HuH-7 (cell line): ENCODE data around the gene HMGCS1.
"Not testable (repeated sequence)": the region's sequence is repeated elsewhere in the genome, so short reads cannot be mapped to it uniquely, and the experiment has no call there.

Experiments
- DNase-seq: peaks from one replicate; pipeline ENCODE4 v3.0.0; 2011; ENCODE audit warnings: low spot score

The HMGCS1 gene

DNA sequence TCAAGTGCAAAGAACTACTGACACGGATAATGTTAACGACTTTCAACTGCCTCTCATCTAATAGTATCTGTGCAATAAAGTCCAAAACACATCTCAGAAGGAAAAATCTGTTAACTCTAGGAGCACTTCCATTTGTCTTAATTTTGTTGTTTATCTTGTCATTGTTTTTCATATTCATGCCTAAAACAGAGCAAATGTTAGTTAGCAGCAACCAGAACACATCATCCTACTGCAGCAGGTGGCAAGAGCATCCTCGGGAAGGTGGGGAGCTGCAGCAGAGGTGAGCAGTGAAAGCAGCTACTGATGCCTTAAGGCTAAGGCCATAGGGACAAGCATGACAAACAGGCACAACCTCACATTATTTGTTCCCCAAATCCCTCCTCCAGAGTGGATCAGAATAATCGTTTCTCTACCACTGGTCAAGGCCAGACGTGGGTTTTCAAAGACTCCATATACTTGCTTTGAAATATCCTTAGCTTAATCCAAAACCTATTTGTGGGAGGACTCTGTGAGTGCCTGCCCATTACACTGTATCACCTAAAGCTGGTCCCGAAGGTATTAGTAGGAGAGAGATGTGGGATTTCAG lies 1.0 kb downstream of the HMGCS1 start:
- DNase-seq: no peak

GRCh38 chr5:43309637-43310036 lies 3.6 kb downstream of the HMGCS1 start:
- DNase-seq: no peak

GRCh38 chr5:43309122-43309521 lies 4.1 kb downstream of the HMGCS1 start:
- DNase-seq: no peak

DNA sequence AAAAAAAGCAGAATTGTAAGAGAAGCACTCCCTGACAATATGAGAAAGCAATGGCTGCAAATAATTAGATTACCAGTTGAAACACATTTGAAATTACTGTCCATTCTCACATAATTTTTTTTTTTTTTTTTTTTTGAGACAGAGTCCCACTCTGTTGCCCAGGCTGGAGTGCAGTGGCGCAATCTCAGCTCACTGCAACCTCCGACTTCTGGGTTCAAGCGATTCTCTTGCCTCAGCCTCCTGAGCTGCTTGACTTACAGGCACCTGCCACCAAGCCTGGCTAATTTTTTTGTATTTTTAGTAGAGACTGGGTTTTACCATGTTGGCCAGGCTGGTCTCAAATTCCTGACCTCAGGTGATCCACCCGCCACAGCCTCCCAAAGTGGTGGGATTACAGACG lies 6.3 kb downstream of the HMGCS1 start:
- DNase-seq: not testable (repeated sequence)

- no peak for DNase-seq
Measured at GRCh38 chr5:43305948-43306565, 7.2 kb downstream of the HMGCS1 start.

GRCh38 chr5:43304525-43304924 lies 8.7 kb downstream of the HMGCS1 start:
- no peak for DNase-seq

DNA sequence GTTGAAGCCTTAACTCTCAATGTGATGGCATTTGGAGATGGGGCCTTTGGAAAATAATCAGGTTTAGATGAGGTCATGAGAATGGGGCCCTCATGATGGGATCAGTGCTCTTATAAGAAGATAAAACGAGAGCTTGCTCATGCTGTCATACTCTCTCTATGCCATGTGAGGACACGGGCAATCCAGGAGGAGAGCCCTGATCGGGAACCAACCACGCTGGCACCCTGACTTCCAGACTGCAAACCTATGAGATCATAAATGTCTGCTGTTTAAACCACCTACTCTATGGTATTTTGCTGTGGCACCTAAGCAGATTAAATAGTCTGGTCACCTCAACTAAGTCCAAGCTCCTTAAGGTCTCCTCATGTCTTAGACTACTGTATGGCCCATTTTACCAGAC lies 10.0 kb downstream of the HMGCS1 start:
- no peak for DNase-seq

- DNase-seq: no peak
Measured at GRCh38 chr5:43302481-43302880, 10.7 kb downstream of the HMGCS1 start.

GRCh38 chr5:43301653-43302091 lies 11.5 kb downstream of the HMGCS1 start:
- no peak for DNase-seq

GRCh38 chr5:43300112-43300511 lies 13.1 kb downstream of the HMGCS1 start:
- DNase-seq: no peak

DNA sequence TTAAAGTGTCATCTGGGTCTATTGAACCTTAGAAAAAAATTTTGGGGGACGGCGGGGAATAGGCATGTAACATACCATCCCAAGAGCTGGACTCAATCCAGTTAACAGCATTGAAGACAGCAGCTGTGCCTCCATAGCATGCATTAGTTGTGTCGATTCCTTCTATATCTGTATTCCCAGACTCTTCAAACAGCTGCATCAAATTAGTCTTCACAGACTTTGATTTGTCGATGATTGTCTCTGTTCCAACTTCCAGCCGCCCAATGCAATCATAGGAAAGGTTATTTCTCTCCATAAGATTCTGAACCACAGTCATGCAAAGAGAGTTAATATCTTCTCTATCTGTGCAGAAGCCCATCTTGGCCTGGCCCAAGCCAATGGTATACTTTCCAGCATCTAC lies 14.8 kb downstream of the HMGCS1 start:
- DNase-seq: no peak

DNA sequence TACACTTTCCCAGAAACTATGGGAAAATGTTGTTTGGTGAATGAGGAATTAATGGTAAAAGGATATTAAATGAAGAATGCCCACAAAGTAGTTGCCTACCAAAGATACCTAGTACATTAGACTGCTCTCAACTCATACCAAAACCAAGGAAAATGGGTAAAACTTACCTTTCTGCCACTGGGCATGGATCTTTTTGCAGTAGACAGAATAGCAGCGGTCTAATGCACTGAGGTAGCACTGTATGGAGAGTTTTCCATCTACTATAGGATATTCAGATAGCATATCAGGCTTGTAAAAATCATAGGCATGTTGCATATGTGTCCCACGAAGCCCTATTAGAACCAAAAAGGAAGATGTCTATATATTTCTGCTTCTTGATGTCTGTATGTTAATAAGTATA lies 16.4 kb downstream of the HMGCS1 start:
- no peak for DNase-seq

- no peak for DNase-seq
Measured at GRCh38 chr5:43295202-43295601, 18.0 kb downstream of the HMGCS1 start.

GRCh38 chr5:43294226-43294625 lies 19.0 kb downstream of the HMGCS1 start:
- DNase-seq: no peak

DNA sequence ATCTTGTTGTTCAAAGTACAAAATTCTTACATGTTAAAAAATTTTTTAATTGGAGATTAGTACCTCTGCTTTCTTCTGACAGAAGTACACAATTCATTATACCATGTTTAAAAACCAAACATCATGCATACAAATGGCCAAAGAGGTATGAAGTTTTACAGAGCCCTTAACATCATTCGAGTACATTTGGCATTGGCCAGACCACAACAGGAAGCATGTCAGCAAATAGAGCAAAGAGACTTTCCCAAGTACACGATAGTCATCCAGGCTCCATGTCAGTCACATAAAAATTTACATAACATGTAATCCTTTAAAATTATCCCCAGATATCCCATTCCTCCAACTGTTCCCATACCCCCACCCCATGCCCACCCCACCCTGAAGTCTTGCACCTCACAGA lies 22.5 kb downstream of the HMGCS1 start:
- no peak for DNase-seq

DNA sequence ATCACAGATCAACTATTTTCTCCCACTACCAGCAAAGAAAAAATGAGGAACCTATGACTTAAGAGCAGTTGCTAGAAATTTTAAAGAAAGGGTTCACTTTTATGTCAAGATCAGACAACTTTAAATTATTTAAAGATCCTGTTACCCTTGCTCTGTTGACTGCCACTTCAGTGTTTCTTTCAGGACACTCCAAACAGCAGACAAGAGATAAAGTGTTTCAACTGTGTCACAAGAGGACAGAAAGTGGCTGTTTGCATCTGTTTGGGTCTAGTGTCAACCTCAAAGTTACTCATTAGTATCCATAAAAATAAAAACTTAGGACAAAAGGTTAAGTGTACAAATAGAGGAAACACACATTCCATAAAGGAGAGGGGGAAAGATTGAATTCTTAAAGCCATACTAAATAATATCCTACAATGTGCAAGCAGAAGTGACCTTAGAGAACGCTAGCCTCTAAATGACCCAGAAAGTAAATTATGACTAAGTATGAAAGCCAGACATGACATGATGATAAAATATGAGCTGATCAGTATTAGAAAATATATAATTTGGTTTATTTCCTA lies 24.9 kb downstream of the HMGCS1 start:
- no peak for DNase-seq

GRCh38 chr5:43287493-43287892 lies 25.7 kb downstream of the HMGCS1 start:
- DNase-seq: no peak

DNA sequence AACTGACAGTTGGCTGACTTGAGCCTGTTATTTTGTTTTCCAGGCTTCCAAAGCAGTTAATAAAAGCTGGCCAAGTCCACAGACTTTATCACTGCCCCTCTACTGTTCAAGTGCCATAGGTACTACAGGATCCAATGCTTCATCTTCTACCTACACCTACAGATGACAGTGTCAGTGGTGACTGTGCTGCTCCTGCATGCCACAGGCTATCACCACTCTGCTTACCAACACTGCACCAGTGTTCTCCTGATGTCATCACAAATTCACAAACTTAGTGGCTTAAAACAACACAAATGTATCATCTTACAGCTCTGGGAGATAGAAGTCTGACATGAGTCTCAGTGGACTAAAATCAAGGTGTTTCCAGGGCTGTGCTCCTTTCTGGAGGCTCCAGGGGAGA lies 26.6 kb downstream of the HMGCS1 start:
- no peak for DNase-seq

GRCh38 chr5:43281840-43282658 lies 31.2 kb downstream of the HMGCS1 start:
- no peak for DNase-seq

GRCh38 chr5:43279548-43280274 lies 33.5 kb downstream of the HMGCS1 start:
- DNase-seq: no peak

GRCh38 chr5:43275391-43275790 lies 37.8 kb downstream of the HMGCS1 start:
- no peak for DNase-seq

DNA sequence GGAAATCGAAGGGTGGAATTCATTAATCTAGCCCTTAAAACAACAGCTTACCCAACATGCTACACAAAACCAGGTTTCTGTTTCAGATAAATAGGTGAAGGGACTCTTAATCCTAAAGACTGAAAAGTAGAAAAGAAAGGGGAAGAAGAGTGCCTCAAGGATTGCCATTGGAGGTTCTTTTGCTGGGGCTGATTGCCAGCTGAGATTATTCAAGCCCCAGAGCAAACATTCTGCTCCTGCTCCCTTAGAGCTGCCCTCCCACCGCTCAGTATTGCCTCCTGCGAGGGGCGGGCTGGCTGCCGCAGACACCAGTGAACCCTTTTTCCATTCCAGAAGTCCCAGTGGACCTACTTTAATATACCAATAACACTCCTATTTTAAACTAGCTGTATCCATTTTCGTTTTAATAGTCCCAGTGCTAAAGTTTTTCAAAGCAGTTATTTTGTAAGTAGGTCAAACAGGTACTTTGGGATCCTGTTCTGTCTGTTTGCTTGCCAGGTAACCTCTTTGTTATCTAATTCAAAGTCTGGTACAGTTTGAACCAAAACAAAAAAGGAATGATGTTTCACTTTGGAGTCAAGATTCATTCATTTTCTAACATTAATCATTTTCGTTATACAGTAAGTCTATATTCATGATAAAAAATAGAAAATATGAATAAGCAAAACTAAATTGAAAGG lies 38.6 kb downstream of the HMGCS1 start:
- no peak for DNase-seq
